Amniotic epithelial cell (primary cell): ENCODE results near the gene SLITRK4.
A peak's percentile ranks its signal among the peaks of the same experiment; 100 is the strongest.

ENCODE experiments used
- DNase-seq: peaks from one replicate; pipeline ENCODE4 v3.0.0-alpha.2; 2010; ENCODE audit warnings: low read depth

The SLITRK4 gene

DNA sequence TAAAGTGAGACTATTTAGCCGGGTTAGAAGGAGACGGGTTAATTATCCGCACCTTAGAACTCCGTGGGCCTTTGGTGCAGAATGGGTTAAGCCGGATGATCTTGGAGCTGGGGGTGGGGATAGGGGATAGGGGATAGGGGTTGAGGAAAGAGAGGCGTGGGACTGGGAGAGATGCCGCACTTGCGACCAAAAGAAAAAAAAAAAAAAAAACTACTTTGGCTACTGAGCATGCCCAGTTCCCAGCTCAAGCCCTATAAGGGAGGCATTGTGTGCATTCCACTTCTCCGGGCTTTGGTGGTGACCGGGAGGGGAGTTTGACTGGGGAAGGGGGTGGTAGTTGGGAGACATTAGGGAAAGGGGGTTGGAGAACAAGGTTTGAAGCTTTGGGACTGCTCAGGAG, at the start of gene SLITRK4:
Gene SLITRK4 (minus strand): TSS at position 187 of the 400 bp plus-strand sequence. CDS start 4,993 bp downstream, outside the sequence.
- peak; percentile 73 for DNase-seq

GRCh38 chrX:143683486-143683885, 47.6 kb upstream of the SLITRK4 start:
- DNase-seq, result no peak

DNA sequence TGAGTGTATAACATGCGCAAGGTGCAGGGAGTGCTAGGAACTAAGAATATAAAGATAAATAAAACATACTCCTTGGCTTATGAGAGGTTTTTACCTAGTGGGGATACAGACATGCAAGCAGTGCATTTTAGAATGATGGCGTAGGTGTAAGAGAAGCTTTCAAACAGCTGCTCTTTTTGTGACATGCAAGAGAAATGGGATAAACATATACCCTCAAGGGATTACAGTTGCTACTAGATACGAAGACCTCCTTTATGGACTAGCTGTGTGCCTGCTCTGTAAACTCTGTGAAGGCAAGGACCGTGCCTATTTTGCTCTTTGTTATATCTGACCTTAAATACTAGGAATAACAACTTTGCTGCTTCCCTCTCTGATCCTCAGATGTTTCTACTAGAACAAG, 39.0 kb upstream of the SLITRK4 start:
- DNase-seq, result no peak

DNA sequence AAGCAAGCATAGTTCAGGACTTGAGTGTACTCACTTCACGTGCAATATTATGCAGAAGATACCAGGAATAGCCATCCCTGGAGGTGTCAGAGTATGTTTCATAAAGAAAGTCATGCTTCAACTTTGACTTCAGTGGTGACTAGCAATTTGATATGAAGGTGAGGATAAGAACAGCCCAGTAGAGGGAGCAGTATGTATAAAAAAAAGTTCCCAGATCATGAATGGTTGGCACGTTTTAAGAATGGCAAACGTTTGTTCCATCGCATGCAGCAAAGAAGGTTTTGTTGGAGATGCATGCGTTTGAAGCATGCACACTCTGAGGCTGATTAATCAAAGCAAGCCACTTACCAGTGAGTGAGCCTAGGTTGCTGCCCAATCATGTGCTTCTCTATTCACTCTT, 33.5 kb upstream of the SLITRK4 start:
- peak; percentile 20 for DNase-seq

GRCh38 chrX:143664302-143664701, 28.4 kb upstream of the SLITRK4 start:
- DNase-seq, result no peak

DNA sequence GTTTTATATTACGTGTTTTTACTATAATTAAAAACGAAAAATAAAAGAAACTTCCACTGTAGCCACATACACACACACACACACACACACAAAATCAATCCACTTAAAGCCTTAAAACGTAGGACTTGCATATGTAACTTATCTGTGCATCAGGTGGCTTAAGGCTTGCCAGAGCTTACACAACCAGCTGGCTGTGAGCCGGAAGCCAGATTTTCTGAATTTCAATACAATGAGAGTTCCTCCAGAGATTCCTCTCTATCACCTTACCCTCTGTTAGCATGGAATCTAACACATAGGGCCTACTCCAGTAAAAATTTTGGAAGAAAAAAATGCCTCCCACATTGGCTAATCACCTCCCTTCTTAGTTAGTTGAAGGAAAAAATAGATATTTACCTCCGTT, 27.9 kb upstream of the SLITRK4 start:
- peak; percentile 66 for DNase-seq

DNA sequence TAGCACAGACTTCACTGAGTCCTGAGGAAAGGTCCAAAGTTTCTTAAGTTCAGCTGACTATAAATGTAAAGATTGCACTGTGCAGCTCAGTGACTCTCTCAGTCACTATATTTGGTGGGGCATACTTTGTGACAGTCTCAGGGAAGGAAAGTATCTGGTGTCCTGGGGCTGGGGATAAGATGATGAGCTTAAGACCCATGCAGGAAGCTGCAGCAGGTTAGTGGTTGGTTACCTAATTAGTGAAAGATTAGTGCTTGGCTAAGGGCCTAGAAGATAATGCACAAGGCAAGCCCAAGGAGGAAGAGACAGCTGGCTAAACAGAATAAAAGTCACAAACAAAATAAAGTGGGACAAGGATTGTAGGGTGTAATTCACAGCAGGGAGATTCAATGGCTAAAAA, 25.4 kb upstream of the SLITRK4 start:
- no peak for DNase-seq

DNA sequence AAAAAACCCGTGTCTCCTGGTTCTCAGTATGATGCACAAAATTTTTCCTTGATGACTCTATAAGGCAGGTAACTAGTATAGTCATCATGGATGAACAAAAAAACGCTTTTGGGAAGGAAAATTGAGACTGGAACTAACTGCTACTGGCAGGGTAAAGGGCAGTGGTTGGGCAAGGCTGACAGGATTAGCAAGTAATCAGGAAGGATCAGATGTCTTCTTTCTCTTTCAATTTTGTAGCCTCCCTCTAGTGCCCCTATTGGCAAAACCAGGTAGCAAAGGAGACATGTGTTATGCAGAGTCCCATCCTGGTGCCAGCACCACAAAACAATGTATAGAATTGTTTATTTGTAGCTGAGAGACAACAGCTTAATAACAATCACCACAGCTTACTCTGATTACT, 12.8 kb upstream of the SLITRK4 start:
- DNase-seq, result no peak

- peak; percentile 79 for DNase-seq
Observed at GRCh38 chrX:143642426-143642825, 6.5 kb upstream of the SLITRK4 start.

GRCh38 chrX:143636831-143637230, 930 bp upstream of the SLITRK4 start:
- DNase-seq, result no peak

DNA sequence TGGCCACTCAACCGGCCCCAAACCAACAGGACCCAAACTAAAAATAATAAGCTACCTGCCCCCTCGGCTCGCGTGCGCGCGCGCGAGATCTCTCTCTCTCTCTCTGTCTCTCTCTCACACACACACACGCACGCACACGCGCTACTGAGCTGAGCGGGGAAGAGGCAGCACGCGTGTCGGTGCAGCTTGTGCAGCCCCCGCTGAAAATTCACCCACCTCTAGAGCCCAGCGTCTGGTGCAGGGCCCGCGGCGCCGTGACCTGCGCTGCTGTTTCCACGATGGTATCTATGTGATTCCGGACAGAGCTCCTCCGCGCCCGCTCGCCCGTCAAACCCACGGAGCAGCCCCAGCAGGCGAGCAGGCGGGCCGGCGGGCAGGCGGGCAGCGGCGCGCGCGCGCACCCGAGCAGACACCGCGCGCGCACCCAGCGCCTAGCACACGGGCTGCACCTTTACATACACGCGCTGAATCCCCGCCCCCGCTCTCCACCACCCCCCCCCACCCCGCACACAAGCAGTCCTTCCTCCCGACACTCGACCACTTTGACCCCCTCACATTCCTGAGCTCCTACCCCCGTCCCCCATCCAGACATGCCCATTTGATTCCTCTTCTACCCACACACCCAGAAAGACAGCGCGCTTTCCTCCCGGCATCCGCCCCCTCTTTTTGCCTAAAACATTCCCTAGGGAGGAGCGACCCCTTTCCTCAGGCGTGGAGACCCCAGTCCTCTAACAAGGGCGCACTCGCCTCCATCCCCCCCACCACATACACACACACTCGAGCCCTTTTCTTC, 1.0 kb downstream of the SLITRK4 start:
- DNase-seq, result peak; percentile 35

- DNase-seq, result no peak
Observed at GRCh38 chrX:143634309-143634662, 1.6 kb downstream of the SLITRK4 start.

GRCh38 chrX:143633461-143634308, 2.2 kb downstream of the SLITRK4 start:
- no peak for DNase-seq

DNA sequence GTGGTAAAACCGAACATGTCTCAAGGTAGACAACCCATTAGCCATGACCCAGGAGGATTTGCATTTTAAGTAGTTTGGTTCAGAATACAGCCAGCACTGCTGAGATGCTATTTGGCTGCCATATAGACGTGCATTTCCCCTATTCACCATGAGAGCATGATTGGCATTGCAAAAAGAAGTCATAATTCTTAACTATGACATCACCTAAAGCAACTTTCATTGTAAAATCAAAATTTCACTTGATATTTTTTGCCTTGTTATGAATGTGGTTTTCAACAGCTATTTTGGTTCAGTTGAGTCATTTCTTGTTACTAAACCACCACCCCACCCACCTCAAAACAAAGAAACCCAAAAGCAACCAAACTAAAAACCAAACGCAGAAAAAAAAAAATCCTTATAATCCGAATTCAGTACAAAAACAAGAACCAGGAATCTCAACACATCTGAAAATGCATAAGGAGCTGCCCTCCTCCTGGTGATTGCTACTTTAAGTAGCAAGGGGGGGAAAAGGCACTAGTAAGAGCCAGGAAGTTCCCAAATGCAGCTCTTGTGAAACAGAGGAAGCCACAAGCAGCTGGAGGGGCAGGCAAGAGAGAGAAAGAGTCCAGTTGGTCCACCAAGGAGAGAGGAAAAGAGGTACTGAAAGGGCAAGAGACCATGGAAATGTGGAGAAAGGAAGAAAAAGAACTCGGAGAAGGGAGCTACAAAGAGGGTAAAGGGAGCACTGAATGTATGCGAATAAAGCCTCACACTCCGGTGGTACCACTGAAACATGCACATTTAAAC, 3.1 kb downstream of the SLITRK4 start:
- peak; percentile 73 for DNase-seq

DNA sequence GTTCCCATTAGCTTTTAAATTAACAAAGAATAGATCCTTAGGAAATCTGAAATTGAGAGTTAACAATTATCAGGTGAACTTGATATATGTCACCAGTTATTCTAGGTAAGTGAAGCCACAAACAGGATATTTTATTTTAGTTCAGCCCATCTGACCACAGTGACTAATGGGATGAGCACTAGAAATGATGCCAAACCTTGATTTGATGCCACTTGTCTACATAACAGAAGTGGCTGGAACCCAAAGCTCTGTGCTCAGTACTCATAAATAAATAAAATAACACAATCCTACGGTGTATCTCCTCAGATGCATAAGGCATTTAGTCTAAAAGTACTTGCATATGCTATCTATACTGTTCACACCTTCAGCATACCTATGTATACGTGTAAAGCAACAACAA, 12.2 kb downstream of the SLITRK4 start:
- DNase-seq, result no peak

DNA sequence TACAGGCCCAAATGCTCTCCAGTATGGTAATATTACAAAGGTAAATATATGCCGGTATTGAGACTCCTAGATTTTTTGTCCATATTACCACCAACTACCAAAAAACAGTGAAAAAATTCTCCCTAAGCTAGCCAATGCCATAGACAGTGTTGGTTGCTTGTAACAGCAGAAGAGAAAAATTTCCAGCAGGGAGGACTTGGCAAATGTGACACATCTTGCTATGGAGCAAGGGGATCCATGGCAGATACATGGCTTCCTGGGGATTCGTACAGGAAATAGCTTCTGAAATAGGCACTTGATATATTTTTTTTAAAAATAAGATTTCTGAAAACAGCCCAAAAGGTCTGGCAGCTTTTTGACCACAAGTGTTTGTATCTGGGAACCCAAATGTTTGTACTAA, 14.6 kb downstream of the SLITRK4 start:
- DNase-seq, result no peak

DNA sequence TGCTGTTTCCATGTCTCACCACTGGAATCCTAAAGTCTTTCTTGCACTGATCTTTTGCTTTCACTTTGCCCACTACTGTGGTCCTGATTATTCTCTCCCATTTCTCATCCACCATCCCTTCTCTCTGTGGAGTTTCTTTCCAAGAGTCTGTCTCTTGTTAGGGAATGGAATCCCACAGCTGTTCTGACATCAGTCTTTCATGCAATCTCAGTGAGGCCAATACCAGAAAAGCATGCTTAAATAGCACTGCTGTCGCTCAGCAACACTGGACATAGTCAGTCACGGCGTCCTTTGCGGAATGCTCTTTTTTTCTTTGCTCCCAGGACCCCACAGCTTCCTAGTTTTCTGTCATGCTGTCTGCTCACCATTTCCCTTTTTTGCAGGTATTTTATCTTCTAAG, 20.1 kb downstream of the SLITRK4 start:
- DNase-seq, result peak; percentile 56

DNA sequence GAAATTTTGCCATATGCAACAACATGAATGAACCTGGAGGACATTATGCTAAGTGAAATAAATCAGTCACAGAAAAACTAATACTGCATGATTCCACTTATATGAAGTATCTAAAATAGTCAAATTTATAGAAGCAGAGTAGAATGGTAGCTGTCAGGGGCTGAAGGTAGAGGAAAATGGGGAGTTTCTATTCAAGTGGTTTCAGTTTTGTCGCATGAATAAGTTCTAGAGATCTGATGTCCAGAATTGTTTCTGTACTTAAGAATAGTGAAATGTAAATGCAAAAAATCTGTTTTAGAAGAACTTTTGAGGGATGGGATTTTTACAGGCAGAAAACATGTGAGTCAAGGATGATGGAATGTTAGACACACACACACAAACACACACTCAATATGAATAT, 34.1 kb downstream of the SLITRK4 start:
- no peak for DNase-seq

DNA sequence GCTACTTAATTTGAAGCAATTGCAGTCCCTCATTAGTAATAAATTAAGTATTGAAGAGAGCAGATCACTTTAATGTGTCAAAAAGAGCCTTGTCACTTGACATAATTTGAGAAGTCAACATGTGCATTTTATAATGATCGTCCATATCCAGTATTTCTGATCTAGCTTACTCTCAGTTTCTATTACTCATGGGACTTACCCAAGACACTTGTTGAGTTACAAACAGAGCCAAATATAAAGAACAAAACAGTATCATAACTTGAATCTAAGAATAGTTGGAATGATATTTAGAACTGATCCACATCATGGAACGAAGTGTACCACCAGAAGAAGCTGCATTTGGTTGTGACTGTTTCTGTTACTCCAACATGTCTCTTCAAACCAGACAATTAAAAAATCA, 54.7 kb downstream of the SLITRK4 start:
- no peak for DNase-seq

DNA sequence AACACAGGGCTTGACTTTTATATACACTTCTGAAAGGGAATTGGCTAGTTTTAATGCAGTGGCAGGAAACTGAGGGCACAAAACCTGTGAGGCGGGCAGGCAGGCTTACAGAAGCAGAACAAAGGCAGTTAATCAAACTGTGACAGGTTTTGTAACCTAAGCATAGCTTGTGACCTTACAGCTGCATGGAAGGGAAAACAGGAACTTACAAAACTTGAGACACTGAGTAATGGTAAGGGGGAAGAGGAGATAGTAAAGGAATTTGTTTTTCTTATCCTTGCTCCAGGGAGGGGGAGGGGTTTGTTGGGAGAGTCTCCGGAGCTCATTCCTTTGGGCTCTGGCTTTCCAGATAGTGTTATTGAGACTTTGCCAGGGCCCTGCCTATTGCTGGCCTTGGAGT, 55.6 kb downstream of the SLITRK4 start:
- peak; percentile 97 for DNase-seq
